HG03095 (cell line): Measurements from ENCODE around the gene COL4A1.

Experiments used
- ATAC-seq: cut with Tn5 transposase; IDR thresholded peaks from one replicate; pipeline ENCODE4 v1.9.1; 2021; ENCODE audit warnings: moderate library complexity; ENCODE audit not compliant: unreplicated experiment

Gene COL4A1

GRCh38 chr13:110176431-110176830 lies 130.5 kb downstream of the COL4A1 start:
- no peak for ATAC-seq

GRCh38 chr13:110173247-110173818 lies 133.6 kb downstream of the COL4A1 start:
- no peak for ATAC-seq

GRCh38 chr13:110170882-110171281 lies 136.1 kb downstream of the COL4A1 start:
- ATAC-seq = no peak

- ATAC-seq = no peak
These were observed 136.8 kb downstream of the COL4A1 start for GRCh38 chr13:110170020-110170790.

GRCh38 chr13:110168999-110169933 lies 137.7 kb downstream of the COL4A1 start:
- ATAC-seq = no peak

GRCh38 chr13:110166598-110166997 lies 140.4 kb downstream of the COL4A1 start:
- no peak for ATAC-seq

- ATAC-seq = no peak
These were observed 142.3 kb downstream of the COL4A1 start for GRCh38 chr13:110164706-110165105.

- ATAC-seq = no peak
These were observed 143.9 kb downstream of the COL4A1 start for GRCh38 chr13:110162866-110163658.

- no peak for ATAC-seq
These were observed 144.9 kb downstream of the COL4A1 start for GRCh38 chr13:110162053-110162452.

GRCh38 chr13:110161112-110161882 lies 145.7 kb downstream of the COL4A1 start:
- ATAC-seq = no peak

- no peak for ATAC-seq
These were observed 148.7 kb downstream of the COL4A1 start for GRCh38 chr13:110158226-110158625.

GRCh38 chr13:110157718-110158117 lies 149.2 kb downstream of the COL4A1 start:
- ATAC-seq = no peak

GRCh38 chr13:110156301-110157049 lies 150.5 kb downstream of the COL4A1 start:
- ATAC-seq = no peak

GRCh38 chr13:110155072-110155471 lies 151.9 kb downstream of the COL4A1 start:
- no peak for ATAC-seq

GRCh38 chr13:110154410-110154933 lies 152.5 kb downstream of the COL4A1 start:
- ATAC-seq = no peak

- ATAC-seq = no peak
These were observed 154.6 kb downstream of the COL4A1 start for GRCh38 chr13:110152351-110152750.

- no peak for ATAC-seq
These were observed 155.5 kb downstream of the COL4A1 start for GRCh38 chr13:110151462-110151861.

GRCh38 chr13:110150384-110151101 lies 156.4 kb downstream of the COL4A1 start:
- no peak for ATAC-seq
